ENCODE data around the gene CLSTN1.
"Not testable (repeated sequence)": the region's sequence is repeated elsewhere in the genome, so short reads cannot be mapped to it uniquely, and the experiment has no call there.

The CLSTN1 gene

DNA sequence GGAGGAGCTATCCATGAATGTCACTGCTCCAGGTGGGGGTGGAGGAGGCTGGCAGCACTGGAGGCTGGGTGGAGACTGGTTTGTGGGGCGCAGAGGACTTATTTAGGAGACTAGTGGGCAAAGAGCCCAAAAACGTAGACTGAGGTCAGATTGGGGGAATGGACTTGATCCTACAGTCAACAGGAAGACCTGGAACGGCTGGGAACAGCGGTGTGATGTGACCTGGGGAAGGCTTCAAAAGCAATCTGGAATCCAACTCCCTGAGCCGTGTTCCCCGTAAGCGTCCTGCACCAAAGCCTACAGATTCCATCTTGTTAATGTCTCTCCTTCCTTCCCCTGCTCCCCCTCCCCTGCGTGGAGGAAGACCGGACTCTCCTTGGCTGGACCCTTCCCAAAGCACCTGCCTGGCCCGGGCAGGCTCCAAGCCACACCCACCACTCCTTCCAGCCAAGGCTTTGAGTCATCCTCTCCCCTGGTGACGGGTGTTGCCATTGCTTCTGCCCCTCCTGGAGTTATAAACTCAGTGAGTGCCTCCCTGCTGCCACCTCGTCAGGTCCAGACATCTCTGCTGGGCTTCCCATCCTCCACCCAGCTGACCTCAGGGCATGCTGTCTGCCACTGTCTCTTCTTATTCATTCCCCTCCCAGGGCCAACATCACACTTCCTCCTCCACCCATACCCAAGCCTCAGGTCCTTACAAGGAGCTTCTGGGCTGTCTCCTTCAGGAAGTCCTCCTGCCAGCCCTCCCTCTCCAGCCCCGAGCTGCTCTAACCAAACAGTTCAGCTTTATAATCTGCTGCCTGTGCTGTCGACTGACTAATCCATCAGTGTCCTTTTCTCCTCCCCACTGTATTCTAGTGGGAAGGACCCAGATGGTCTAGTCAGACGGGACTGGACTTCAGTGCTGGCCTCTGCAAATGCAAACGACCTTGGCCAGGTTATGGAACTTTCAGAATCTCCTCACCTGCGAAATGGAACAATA, 1.6 kb upstream of the CLSTN1 start:
- peak; percentile 34 to 43 for DNase-seq

DNA sequence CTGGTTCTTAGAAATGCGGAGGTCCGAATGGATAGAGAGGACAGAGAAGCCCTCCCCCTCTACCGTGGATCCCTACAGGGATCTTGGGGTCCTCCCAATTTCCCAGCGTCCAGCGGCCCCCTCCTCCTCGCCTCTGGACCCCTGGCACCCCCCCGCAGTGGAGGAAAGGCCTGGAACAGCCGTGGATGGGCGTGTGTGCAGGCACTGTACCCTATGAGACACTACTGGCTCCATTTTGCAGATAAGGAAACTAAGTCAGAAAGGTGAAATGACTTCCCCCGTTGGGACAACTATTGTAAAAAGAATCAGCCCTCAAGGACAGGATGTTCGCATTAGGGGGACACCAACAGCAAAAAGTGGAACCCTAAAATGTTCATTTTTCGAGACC, 931 bp upstream of the CLSTN1 start:
- no peak for DNase-seq

DNA sequence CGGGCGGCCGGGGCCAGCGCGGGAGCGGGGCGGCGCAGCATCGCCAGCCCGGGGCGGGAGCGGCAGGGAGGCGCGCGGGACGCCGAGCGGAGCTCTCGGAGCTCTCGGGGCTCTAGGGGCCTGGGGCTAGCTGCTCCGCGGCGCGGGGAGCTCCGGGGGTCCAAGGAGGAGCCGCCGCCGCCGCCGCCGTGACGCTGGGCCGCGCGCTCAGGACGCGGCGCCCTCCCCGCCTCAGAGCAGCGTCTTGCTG, 147 bp downstream of the CLSTN1 start:
- DNase-seq: no peak

DNA sequence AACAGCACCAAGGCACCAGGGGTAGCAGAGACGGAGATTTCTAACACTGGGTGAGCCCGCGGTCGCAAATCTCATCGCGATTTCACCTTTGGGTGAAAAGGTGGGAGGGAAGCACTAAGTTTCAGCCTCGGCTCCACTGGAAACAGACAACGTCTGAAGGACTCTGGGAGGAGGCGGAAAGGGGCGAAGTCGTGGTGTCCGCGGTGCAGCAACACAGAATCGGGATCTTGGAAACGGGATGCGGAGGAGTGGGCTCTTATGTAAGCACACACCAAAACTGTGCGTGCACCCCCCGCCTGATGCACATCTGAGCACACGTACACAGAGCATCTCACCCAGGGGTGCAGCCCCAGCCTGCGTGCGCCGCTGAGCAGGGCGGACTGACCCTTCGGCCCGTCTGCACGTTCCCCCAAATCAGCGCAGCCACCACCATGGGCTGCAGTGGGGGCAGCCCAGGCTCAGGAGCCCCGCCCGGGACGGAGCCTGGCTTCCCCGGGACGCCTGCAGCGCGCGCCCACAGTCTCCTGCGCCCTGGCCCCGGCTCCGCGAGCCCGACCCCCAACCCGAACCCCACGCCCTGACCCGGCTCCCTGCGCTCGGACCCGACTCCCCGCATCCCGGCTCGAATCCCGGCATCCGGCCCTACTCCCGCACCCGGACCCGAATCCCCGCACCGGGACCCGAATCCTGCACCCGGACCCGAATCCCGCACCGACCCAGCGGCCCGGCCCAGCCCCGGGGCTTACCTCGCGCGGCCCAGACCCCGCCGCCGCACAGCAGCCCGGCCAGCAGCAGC, 670 bp downstream of the CLSTN1 start:
- peak; percentile 9 to 20 for DNase-seq

DNA sequence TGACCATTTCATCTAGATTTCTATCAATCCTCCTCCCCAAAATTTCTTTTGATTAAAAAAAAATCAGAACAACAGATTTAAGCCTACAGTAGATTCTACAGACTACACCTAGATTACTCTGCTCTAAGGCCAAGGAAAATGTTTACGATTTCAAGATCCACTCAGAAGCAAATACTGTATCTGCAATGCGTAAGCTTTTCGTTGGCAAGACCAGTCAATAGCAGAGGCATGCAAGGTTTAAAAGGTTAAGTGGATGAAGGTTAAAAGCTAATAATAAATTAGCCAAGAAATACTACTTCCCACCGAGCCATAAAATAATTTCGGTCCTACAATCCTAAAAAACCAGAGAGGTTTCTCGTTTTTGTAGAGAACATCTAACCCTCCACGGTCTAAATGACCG, 1.3 kb downstream of the CLSTN1 start:
- no peak for DNase-seq

DNA sequence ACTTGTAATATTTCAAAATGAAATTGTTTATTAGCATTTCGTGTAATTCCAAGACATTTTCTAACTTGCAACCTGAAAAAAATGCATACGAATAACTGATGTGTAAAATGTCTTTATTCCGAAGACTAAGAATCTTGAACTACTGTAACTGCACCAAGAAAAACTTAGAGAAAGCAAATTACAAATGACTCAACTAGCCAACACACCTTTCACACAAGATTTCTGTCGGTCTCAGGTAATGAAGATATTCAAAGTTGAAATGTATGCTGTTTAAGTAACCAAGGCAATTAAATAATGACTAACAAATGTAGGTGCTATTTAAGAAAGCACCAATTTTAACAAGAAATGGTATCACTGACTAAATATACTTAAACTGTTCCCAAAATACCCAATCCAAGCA, 2.1 kb downstream of the CLSTN1 start:
- DNase-seq: no peak

DNA sequence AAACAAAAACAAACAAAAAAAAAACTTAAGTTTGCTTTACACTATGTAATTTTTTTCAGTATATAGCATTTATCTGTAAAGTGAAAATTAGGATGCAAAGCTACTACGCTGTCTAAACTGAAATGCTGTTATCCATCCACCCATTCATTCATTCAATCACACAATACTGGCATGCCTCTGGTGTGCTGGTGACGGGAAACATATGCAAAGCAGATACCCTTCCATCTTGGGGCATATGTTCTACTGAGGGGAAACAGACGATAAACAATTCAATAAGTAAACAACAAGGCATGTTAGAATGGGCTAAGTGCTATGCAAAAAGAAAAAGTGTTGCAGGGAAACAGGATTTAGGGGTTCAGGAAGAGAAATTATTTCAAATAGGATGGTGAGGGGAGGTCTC, 3.2 kb downstream of the CLSTN1 start:
- DNase-seq: no peak

DNA sequence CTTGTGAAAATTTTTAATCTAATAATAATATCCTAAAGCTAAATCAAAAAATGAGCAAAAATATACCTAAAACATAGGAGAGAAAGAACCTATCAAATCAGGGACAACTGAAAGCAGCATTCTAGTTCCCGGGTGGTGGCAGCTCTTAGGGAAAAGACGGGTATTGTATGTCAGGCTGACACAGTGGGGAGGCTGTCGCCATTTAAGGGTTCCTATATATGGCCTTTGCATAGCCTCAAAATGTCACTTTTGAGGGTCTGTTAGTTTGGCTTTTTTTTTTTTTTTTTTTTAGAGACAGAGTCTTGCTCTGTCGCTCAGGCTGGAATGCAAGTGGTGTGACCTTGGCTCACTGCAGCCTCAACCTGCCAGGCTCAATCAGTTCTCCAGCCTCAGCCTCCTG, 6.0 kb downstream of the CLSTN1 start:
- DNase-seq: no peak

DNA sequence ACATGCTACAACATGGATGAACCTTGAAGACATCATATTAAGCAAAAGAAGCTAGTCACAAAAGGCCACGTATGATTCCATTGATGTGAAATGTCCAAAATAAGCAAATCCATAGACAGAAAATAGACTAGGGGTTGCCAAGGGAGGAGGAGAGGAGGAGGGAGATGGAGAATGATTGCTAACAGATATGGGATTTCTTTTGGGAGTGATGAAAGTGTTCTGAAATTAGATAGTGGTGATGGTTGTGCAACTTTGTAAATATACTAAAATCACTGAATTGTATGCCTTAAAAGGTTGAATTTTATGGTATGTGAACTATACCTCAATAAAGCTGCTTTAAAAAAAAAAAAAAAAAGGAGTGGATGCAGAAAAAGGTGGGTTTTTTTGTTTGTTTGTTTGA, 7.6 kb downstream of the CLSTN1 start:
- DNase-seq: no peak

DNA sequence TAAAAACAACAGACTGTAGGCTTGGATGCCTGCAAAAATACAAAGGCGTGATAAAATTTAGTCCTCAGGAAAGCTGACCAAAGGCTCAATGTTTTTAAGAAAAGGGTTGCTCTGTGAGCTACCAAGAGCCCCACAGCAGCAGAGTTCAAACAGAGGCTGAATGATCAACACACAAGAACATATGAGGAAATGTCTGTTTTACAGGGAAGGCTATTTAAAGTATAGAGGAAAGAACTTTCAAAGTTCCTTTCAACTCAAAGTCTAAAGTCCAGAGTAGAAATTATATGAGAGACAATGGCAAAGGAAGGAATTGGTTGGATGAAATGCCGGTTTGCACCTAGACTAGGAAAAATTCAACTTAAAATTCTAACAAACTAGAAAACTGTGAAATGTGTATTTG, 8.6 kb downstream of the CLSTN1 start:
- DNase-seq: no peak

DNA sequence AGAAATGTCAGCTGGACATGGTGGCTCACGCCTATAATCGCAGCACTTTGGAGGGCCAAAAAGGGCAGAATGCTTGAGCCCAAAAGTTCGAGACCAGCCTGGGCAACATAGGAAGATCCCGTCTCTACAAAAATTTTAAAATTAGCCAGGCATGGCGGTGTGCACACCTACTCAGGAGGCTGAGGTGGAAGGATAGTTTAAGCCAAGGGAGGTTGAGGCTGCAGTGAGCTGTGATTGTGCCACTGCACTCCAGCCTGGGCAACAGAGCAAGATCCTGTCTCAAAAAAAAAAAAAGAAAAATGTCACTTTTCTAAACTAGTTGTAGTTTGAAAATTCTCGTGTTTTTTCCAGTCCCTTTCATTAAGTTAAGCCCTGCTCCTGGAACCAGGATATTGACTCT, 9.1 kb downstream of the CLSTN1 start:
- no peak for DNase-seq

DNA sequence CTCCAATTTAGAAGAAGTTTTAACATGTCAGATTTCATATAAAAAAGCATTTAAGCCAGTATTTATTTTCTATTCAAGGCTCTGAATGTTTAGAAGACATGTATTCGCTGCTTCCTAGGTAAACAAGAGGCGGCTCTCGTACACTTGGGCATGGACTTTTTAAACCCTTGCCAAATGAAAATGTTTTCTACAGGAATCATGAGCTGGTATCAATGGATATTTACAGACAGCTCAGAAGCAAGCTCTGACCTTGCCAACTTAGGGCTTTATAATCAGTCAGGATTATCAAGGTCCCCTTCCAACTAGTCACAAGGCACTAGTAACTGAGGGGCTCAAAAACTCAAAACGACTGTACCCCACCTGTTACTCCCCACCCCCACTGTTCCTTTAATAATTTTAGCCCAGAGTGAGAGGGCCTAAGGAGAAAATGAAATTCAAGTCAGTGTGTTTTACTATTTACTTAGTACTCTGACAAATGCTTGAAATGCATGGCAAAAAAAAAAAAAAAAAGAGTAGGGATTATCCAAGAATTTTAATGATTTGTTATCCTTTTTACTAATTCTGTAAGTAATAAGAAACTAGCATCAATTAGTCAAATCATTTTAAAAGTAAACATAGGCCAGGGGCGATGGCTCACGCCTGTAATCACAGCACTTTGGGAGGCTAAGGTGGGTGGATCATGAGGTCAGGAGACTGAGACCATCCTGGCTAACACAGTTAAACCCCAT, 12.4 kb downstream of the CLSTN1 start:
- no peak for DNase-seq

DNA sequence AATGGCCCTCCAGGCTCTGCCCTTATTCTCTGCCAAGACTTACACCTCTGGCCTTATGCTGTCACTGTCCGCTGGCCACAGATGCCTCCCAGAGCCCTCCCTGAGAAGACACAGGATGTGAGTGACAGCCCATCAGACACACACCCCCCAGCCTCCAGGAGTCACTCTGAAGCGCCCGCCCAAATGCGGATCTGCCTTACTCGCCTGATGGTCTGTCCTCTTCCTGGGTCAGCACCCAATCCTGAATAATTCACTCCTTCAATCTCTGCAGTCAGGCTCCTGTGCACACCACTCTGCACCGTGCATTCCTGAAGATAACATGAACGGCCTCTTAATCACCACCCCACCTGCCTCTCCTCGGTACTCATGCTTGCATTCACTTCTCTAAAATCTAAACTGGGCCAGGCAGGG, 14.7 kb downstream of the CLSTN1 start:
- no peak for DNase-seq

DNA sequence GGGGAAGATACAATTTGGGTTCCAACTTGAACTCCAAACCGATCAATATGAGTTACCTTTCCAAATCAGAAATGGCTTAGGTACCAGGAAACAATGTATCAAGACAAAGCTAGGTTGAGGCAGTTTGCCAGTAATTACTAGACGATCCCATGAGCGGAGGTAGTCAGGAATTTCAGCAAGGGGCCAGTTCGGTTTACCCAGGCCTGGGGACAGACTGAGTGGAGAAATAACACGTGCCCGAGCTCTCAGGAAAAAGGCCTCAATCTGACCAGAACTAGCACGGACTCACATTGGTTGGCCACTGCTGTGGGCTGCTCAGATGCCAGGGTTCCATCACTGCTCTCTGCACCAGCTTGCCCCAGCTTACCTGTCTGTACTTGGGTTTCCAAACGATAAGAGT, 15.3 kb downstream of the CLSTN1 start:
- no peak for DNase-seq

DNA sequence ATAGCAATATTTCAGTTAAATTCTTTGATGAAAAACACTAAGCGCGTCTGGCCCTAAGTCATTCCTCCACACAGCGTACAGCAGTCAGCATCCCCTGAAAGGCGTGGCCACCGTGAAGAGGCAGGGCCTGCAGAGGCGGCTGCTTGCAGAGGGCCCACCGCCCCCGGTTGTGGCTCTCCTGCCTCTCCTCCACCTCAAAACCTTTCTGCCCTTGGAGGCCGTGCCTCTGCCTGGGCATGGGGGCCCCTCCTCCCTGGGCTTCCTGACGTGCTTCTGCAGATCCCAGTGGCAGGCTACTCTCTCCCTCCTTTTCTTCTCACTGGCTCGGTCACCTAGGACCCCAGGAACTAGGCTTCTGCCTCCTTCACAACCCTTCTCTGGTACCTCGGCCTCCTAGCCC, 16.2 kb downstream of the CLSTN1 start:
- DNase-seq: no peak

DNA sequence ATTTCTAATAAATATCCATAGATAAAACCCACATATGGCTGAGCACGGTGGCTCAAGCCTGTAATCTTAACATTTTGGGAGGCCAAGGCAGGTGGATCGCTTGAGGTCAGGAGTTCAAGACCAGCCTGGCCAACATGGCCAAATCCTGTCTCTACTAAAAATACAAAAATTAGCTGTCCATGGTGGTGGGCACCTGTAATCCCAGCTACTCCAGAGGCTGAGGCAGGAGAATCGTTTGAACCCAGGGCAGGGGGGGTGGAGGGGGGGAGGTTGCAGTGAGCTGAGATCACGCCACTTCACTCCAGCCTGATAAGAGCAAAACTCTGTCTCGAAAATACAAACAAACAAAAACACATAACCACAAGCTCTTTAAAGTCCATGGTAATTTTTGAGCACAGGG, 17.8 kb downstream of the CLSTN1 start:
- DNase-seq: not testable (repeated sequence)

DNA sequence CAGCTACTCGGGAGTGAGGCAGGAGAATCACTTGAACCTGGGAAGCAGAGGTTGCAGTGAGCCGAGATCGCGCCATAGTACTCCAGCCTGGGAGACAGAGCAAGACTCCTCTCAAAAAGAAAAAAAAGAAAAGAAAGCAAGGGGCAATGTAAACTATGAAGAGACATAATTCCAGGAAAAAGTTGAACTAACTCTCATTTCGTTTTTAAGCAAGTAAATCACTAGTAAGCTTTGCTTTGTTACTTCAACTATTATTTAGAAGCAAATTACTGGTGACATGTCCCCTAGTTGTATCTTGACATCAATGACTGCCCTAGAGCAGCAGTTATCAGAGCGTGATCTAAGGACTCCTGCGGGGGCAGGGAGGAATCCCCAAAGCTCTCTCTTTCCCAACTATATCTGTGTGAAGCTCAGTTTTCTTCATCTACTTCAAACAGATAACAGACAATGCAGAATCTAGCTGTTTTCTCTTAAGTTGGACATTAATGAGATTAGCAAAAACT, 18.7 kb downstream of the CLSTN1 start:
- no peak for DNase-seq

DNA sequence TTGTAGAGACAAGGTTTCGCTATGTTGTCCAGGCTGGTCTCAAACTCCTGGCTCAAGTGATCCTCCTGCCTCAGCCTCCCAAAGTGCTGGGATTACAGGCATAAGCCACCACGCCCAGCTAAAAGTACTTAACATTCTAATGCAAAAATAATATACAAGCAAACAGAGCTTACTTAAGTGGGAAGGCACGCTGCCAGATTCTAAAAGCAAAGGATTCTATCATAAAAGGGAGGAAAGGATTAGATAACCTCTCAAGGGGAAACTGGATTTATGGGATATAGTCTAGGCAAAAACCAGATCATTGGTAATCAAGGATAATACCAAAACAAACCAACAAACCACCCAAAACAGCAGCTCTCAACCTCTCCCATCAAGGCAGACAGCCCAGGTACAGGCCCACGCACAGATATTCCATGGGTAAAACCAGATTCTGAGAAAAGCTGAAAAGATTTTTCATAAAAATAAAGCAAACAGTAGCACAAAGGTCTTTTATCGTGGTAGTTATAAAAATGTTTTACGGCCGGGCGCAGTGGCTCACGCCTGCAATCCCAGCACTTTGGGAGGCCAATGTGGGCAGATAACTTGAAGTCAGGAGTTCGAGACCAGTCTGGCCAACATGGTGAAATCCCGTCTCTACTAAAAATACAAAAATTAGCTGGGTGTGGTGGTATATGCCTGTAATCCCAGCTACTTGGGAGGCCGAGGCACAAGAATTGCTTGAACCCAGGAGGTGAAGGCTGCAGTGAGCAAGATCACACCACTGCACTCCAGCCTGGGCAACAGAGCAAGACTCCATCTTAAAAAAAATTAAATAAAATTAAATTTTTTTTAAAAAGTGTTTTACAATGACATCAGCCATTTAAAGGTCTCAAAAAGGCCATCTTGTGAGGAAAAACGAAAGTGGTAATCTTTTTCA, 20.5 kb downstream of the CLSTN1 start:
- DNase-seq: not testable (repeated sequence)

DNA sequence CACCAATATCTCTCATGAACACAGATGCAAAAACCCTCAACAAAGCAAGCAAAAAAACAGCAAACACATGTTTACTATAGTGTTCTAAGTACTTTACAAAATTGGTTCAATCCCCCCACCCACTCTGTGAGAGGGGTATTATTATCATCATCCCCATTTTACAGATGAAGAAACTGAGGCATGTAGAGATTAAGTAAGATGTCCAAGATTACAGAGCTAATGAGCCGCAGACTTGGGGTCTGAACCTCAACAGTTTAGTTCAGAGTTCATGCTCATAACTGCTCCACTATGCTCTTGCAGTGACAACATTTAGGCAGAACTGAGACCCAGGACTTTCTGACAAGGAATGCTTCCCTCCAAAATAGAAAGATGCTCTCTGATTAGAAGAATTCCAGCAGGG, 21.9 kb downstream of the CLSTN1 start:
- no peak for DNase-seq

DNA sequence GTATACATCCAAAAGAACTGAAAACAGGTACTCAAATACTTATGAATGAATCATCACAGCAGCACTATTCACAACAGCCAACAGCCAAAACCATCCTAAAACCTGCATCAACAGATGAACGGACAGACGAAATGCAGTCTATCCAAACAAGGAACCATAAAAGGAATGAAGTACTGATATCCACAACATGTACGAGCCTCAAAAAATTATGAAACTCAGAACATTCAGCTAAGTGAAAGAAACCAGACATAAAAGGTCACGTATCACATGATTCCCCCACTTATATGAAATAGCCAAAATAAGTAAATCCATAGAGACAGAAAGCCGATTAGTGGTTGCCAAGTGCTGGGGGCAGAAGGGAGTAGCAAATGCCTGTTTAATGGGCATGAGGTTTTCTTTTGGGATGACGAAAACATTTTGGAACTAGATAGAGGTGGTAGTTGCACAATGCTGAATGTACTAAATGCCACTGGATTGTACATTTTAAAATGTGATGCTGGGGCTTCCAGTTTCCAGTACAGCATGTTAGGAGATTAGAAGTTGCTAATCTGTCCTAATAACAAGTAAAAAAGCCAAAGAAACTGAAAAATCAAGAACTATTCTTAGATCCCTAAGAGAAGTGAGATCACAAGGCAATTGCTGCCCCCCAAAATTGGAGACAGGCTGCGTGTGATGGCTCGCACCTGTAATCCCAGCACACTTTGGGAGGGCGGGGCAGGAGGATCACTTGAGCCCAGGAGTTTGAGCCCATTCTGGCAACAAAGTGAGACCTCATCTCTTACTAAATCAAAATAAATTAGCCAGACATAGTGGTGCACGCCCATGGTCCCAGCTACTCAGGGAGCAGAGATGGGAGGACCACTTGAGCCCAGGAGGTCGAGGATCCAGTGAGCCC, 25.3 kb downstream of the CLSTN1 start:
- DNase-seq: no peak

DNA sequence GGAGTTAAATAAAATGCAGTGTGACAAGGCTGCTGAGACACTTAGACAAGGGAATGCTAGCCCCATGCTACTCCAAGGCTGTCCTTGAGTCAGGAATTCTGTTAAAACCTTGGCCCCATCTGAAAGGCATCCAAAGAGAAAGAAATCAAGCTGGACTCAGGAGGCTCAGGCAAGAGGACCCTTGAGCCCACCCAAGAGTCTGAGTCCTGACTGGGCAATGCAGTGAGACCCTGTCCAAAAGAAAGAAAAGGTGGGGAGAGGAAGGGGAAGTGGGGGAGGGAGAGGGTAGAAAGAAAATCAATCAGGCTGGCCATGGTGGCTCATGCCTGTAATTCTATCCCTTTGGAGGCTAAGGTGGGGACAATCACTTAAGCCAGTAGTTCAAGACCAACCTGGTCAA, 26.7 kb downstream of the CLSTN1 start:
- no peak for DNase-seq

Data from activated CD4-positive, alpha-beta T cell treated with anti-CD3 and anti-CD28 coated beads for 4 hours (primary cell).